HG02610 (cell line): ENCODE data around the gene SRBD1.

Source experiments
- ATAC-seq: cut with Tn5 transposase; IDR thresholded peaks from one replicate; pipeline ENCODE4 v1.9.1; 2021; ENCODE audit warnings: mild to moderate bottlenecking, moderate library complexity; ENCODE audit not compliant: unreplicated experiment

SRBD1 gene

GRCh38 chr2:45470531-45470930 is 140.5 kb downstream of the SRBD1 start:
- ATAC-seq = no peak

GRCh38 chr2:45469314-45470099 is 141.6 kb downstream of the SRBD1 start:
- ATAC-seq = no peak

GRCh38 chr2:45468279-45468678 is 142.8 kb downstream of the SRBD1 start:
- ATAC-seq = no peak

- ATAC-seq = no peak
These were observed 145.0 kb downstream of the SRBD1 start for GRCh38 chr2:45466053-45466452.

GRCh38 chr2:45460825-45461224 is 150.2 kb downstream of the SRBD1 start:
- no peak for ATAC-seq

- ATAC-seq = no peak
These were observed 151.2 kb downstream of the SRBD1 start for GRCh38 chr2:45459860-45460259.

GRCh38 chr2:45458909-45459563 is 152.0 kb downstream of the SRBD1 start:
- ATAC-seq = no peak

- no peak for ATAC-seq
These were observed 153.7 kb downstream of the SRBD1 start for GRCh38 chr2:45457211-45457945.

GRCh38 chr2:45452866-45453265 is 158.2 kb downstream of the SRBD1 start:
- ATAC-seq = no peak

- no peak for ATAC-seq
These were observed 160.4 kb downstream of the SRBD1 start for GRCh38 chr2:45450634-45451033.

GRCh38 chr2:45448217-45448616 is 162.8 kb downstream of the SRBD1 start:
- no peak for ATAC-seq

GRCh38 chr2:45446016-45446415 is 165.1 kb downstream of the SRBD1 start:
- ATAC-seq = no peak

- no peak for ATAC-seq
These were observed 166.0 kb downstream of the SRBD1 start for GRCh38 chr2:45445037-45445436.

GRCh38 chr2:45443012-45443411 is 168.1 kb downstream of the SRBD1 start:
- no peak for ATAC-seq

GRCh38 chr2:45442026-45442425 is 169.0 kb downstream of the SRBD1 start:
- ATAC-seq = no peak

GRCh38 chr2:45441571-45441970 is 169.5 kb downstream of the SRBD1 start:
- ATAC-seq = no peak

- ATAC-seq = no peak
These were observed 171.0 kb downstream of the SRBD1 start for GRCh38 chr2:45439788-45440773.

- ATAC-seq = no peak
These were observed 172.0 kb downstream of the SRBD1 start for GRCh38 chr2:45438872-45439665.

GRCh38 chr2:45436456-45436855 is 174.6 kb downstream of the SRBD1 start:
- no peak for ATAC-seq

GRCh38 chr2:45435316-45435715 is 175.8 kb downstream of the SRBD1 start:
- ATAC-seq = no peak
